ENCODE measurements around the gene GRIA4. TPM values are rescaled to one million over a fixed set of nuclear protein-coding genes. Genes with fewer than 3 reads are reported as not detected.
"Not testable (repeated sequence)": the region's sequence is repeated elsewhere in the genome, so short reads cannot be mapped to it uniquely, and the experiment has no call there.

The GRIA4 gene
- polyA plus RNA-seq, 1 of the 3 experiments (the other 2 are of a cell fraction) = 0.02 TPM

- 27% methylated on average over 2 of the region's 2 CpGs for WGBS (ENCODE audit: low lambda C conversion rate)
- Histone ChIP-seq H3K9me3 (no peaks in the 10 kb centered on the region), H3K79me2 (ENCODE audit: insufficient read depth) (no peaks in the 10 kb centered on the region), H3K9me2 (no peaks in the 10 kb centered on the region), H3K9ac (no peak overlapping the region), H4K20me1 (ENCODE audit: insufficient read depth) (no peaks in the 10 kb centered on the region), H3K36me3 (replicated peaks in 1 of 2; ENCODE audit: control insufficient read depth in 1 of 2, insufficient read depth in 2 of 2, low read length in 1 of 2) (no peaks in the 10 kb centered on the region), H3K27ac (ENCODE audit: low read depth in 2 of 2, low read length in 1 of 2) (no peak overlapping the region), H3K4me3 (ENCODE audit: low read depth in 2 of 2, low read length in 1 of 2) (no peak overlapping the region), H3K27me3 (ENCODE audit: insufficient read depth) (no peaks in the 10 kb centered on the region), H3F3A (replicated peaks; ENCODE audit: insufficient read depth) (no peaks in the 10 kb centered on the region), H3K4me1 (ENCODE audit: control insufficient read depth in 1 of 2, insufficient read depth in 2 of 2, low read depth in 1 of 2, low read length in 1 of 2) (no peaks in the 10 kb centered on the region), H2AFZ (ENCODE audit: low read depth) (no peak overlapping the region), H3K4me2 (no peak overlapping the region)
- TF ChIP-seq GATA2 (CRISPR knock-in tag; IDR thresholded peaks at IDR 0.05) (no peak), EP300 (IDR thresholded peaks at IDR 0.05; ENCODE audit: borderline replicate concordance in 1 of 2, low read depth in 1 of 2, low read length in 1 of 2) (no peak), FOSL2 (IDR thresholded peaks at IDR 0.05; ENCODE audit: borderline replicate concordance, low read depth) (no peak), FOXJ3 (CRISPR knock-in tag; IDR thresholded peaks at IDR 0.05) (no peak), ELF1 (IDR thresholded peaks at IDR 0.05) (no peak), POLR2AphosphoS5 (IDR thresholded peaks at IDR 0.05; ENCODE audit: low read depth, low read length) (no peak), YY1 (IDR thresholded peaks at IDR 0.05; ENCODE audit: low read depth) (no peak), NFIC (IDR thresholded peaks at IDR 0.05; ENCODE audit: borderline replicate concordance) (no peak), ZBTB33 (IDR thresholded peaks at IDR 0.05; ENCODE audit: borderline replicate concordance, low read depth) (no peak), RCOR1 (IDR thresholded peaks at IDR 0.05; ENCODE audit: low read length) (no peak)
- ChIA-PET CTCF (no interaction called here), POLR2A (no interaction called here)
- DNase-seq = no peak
These were observed 173.3 kb downstream of the GRIA4 start for GRCh38 chr11:105783216-105783615.

GRCh38 chr11:105785850-105786249 lies 176.0 kb downstream of the GRIA4 start:
- WGBS (ENCODE audit: low lambda C conversion rate) = 64% methylated on average over 6 of the region's 6 CpGs
- H4K20me1 ChIP-seq (ENCODE audit: insufficient read depth); H2AFZ ChIP-seq (ENCODE audit: low read depth); CTCF ChIA-PET; H3K4me1 ChIP-seq (ENCODE audit: control insufficient read depth in 1 of 2, insufficient read depth in 2 of 2, low read depth in 1 of 2, low read length in 1 of 2); POLR2A ChIA-PET; H3K27me3 ChIP-seq (ENCODE audit: insufficient read depth); H3F3A ChIP-seq (replicated peaks; ENCODE audit: insufficient read depth); H3K79me2 ChIP-seq (ENCODE audit: insufficient read depth); H3K4me3 ChIP-seq (ENCODE audit: low read depth in 2 of 2, low read length in 1 of 2); H3K27ac ChIP-seq (ENCODE audit: low read depth in 2 of 2, low read length in 1 of 2); DNase-seq; H3K9ac ChIP-seq; H3K4me2 ChIP-seq; H3K9me3 ChIP-seq; H3K36me3 ChIP-seq (replicated peaks in 1 of 2; ENCODE audit: control insufficient read depth in 1 of 2, insufficient read depth in 2 of 2, low read length in 1 of 2); H3K9me2 ChIP-seq: not testable (repeated sequence)

- TF ChIP-seq GABPA (IDR thresholded peaks at IDR 0.05; ENCODE audit: low read depth) = no peak
- TF ChIP-seq TAF1 (IDR thresholded peaks at IDR 0.05; ENCODE audit: borderline replicate concordance, low read depth, low read length) = no peak
- no peak for TF ChIP-seq REST (IDR thresholded peaks at IDR 0.05; ENCODE audit: low read depth, low read length)
- no peak for TF ChIP-seq EZH2phosphoT487 (IDR thresholded peaks at IDR 0.05; ENCODE audit: borderline replicate concordance, low read depth)
- TF ChIP-seq JUND (IDR thresholded peaks at IDR 0.05) = no peak
- DNase-seq = no peak
- no peak overlapping the region for H3K9ac ChIP-seq
- no peaks in the 10 kb centered on the region for H3F3A ChIP-seq (replicated peaks; ENCODE audit: insufficient read depth)
- no peaks in the 10 kb centered on the region for H3K9me3 ChIP-seq
- no peak overlapping the region for H3K27ac ChIP-seq (ENCODE audit: low read depth in 2 of 2, low read length in 1 of 2)
- no peaks in the 10 kb centered on the region for H3K79me2 ChIP-seq (ENCODE audit: insufficient read depth)
- no peaks in the 10 kb centered on the region for H3K9me2 ChIP-seq
- no peak overlapping the region for H3K4me3 ChIP-seq (ENCODE audit: low read depth in 2 of 2, low read length in 1 of 2)
- H2AFZ ChIP-seq (ENCODE audit: low read depth) = no peak overlapping the region
- ChIA-PET CTCF (interaction anchor here (0.6 kb wide), 1 partner anchor 38 kb away, joined by 3 read pairs; no protein-coding TSS in a partner anchor), POLR2A (no interaction called here)
- no peak overlapping the region for H3K4me2 ChIP-seq
- H3K4me1 ChIP-seq (ENCODE audit: control insufficient read depth in 1 of 2, insufficient read depth in 2 of 2, low read depth in 1 of 2, low read length in 1 of 2) = no peaks in the 10 kb centered on the region
- H4K20me1 ChIP-seq (ENCODE audit: insufficient read depth) = no peaks in the 10 kb centered on the region
- no peaks in the 10 kb centered on the region for H3K27me3 ChIP-seq (ENCODE audit: insufficient read depth)
- no peaks in the 10 kb centered on the region for H3K36me3 ChIP-seq (replicated peaks in 1 of 2; ENCODE audit: control insufficient read depth in 1 of 2, insufficient read depth in 2 of 2, low read length in 1 of 2)
- WGBS (ENCODE audit: low lambda C conversion rate) = 50% methylated on average over 2 of the region's 2 CpGs
These were observed 176.9 kb downstream of the GRIA4 start for GRCh38 chr11:105786741-105787140.

Measured in SK-N-SH (cell line).